ENCODE results near the gene SLC9A9.
A peak's percentile ranks its signal among the peaks of the same experiment; 100 is the strongest.

Gene SLC9A9

GRCh38 chr3:143848704-143849103, 436 bp upstream of the SLC9A9 start:
- H3K27ac ChIP-seq = peak overlapping the region in 1 of 2 donors; percentile 73
- DNase-seq (ENCODE audit: low spot score) = no peak
- peak overlapping the region; percentile 83 for H3K4me3 ChIP-seq
- no peak for TF ChIP-seq CTCF (IDR thresholded peaks at IDR 0.05)

- TF ChIP-seq CTCF (IDR thresholded peaks at IDR 0.05) = no peak
- Histone ChIP-seq H3K27ac (no peak overlapping the region), H3K4me3 (no peak overlapping the region)
- DNase-seq (ENCODE audit: low spot score) = no peak
Measured at GRCh38 chr3:143843587-143843986, 4.7 kb downstream of the SLC9A9 start.

GRCh38 chr3:143840636-143841035, 7.6 kb downstream of the SLC9A9 start:
- Histone ChIP-seq H3K4me3 (no peak overlapping the region), H3K27ac (no peak overlapping the region)
- no peak for DNase-seq (ENCODE audit: low spot score)
- no peak for TF ChIP-seq CTCF (IDR thresholded peaks at IDR 0.05)

- DNase-seq (ENCODE audit: low spot score) = no peak
- no peak overlapping the region for H3K27ac ChIP-seq
- no peak overlapping the region for H3K4me3 ChIP-seq
- TF ChIP-seq CTCF (IDR thresholded peaks at IDR 0.05) = no peak
Measured at GRCh38 chr3:143839980-143840379, 8.3 kb downstream of the SLC9A9 start.

- Histone ChIP-seq H3K4me3 (no peak overlapping the region), H3K27ac (no peak overlapping the region)
- TF ChIP-seq CTCF (IDR thresholded peaks at IDR 0.05) = no peak
- no peak for DNase-seq (ENCODE audit: low spot score)
Measured at GRCh38 chr3:143837076-143837475, 11.2 kb downstream of the SLC9A9 start.

GRCh38 chr3:143835312-143835711, 13.0 kb downstream of the SLC9A9 start:
- H3K27ac ChIP-seq = no peak overlapping the region
- no peak for DNase-seq (ENCODE audit: low spot score)
- no peak overlapping the region for H3K4me3 ChIP-seq
- TF ChIP-seq CTCF (IDR thresholded peaks at IDR 0.05) = no peak

- no peak for DNase-seq (ENCODE audit: low spot score)
- Histone ChIP-seq H3K27ac (no peak overlapping the region), H3K4me3 (no peak overlapping the region)
- no peak for TF ChIP-seq CTCF (IDR thresholded peaks at IDR 0.05)
Measured at GRCh38 chr3:143832433-143832832, 15.8 kb downstream of the SLC9A9 start.

Data from coronary artery (tissue), 2 donors.